Measurements from ENCODE around the gene FXYD2. TPM values are rescaled to one million over a fixed set of nuclear protein-coding genes. Genes with fewer than 3 reads are reported as not detected.
"Not testable (repeated sequence)": the region's sequence is repeated elsewhere in the genome, so short reads cannot be mapped to it uniquely, and the experiment has no call there.

The FXYD2 gene
- total RNA-seq, 1 donor = not detected

- H3K4me3 ChIP-seq (ENCODE audit: low read depth, low read length) = no peak overlapping the region
- DNase-seq (ENCODE audit: low read depth) = peak; percentile 52
- no peak for TF ChIP-seq CTCF (IDR thresholded peaks at IDR 0.05; ENCODE audit: insufficient read depth, low read length)
These were observed 8.3 kb downstream of the FXYD2 start for GRCh38 chr11:117816151-117816741.

- no peak overlapping the region for H3K4me3 ChIP-seq (ENCODE audit: low read depth, low read length)
- no peak for DNase-seq (ENCODE audit: low read depth)
- no peak for TF ChIP-seq CTCF (IDR thresholded peaks at IDR 0.05; ENCODE audit: insufficient read depth, low read length)
These were observed 9.2 kb downstream of the FXYD2 start for GRCh38 chr11:117815262-117815803.

- H3K4me3 ChIP-seq (ENCODE audit: low read depth, low read length) = no peak overlapping the region
- no peak for TF ChIP-seq CTCF (IDR thresholded peaks at IDR 0.05; ENCODE audit: insufficient read depth, low read length)
- DNase-seq (ENCODE audit: low read depth) = no peak
These were observed 9.7 kb downstream of the FXYD2 start for GRCh38 chr11:117814766-117815261.

GRCh38 chr11:117814204-117814765 is 10.3 kb downstream of the FXYD2 start:
- H3K4me3 ChIP-seq (ENCODE audit: low read depth, low read length) = no peak overlapping the region
- DNase-seq (ENCODE audit: low read depth) = no peak
- TF ChIP-seq CTCF (IDR thresholded peaks at IDR 0.05; ENCODE audit: insufficient read depth, low read length) = no peak

GRCh38 chr11:117810056-117810451 is 14.5 kb downstream of the FXYD2 start:
- not testable (repeated sequence) for H3K4me3 ChIP-seq (ENCODE audit: low read depth, low read length); DNase-seq (ENCODE audit: low read depth)

GRCh38 chr11:117809236-117810055 is 15.1 kb downstream of the FXYD2 start:
- H3K4me3 ChIP-seq (ENCODE audit: low read depth, low read length) = no peak overlapping the region
- TF ChIP-seq CTCF (IDR thresholded peaks at IDR 0.05; ENCODE audit: insufficient read depth, low read length) = peak; percentile 45
- DNase-seq (ENCODE audit: low read depth) = peak; percentile 25

- DNase-seq (ENCODE audit: low read depth) = no peak
- no peak overlapping the region for H3K4me3 ChIP-seq (ENCODE audit: low read depth, low read length)
- no peak for TF ChIP-seq CTCF (IDR thresholded peaks at IDR 0.05; ENCODE audit: insufficient read depth, low read length)
These were observed 15.8 kb downstream of the FXYD2 start for GRCh38 chr11:117808784-117809183.

Measured in fibroblast of the aortic adventitia (primary cell).